Lower leg skin (tissue), 3 donors: ENCODE measurements around the gene MAX.

Experiments
- POLR2A ChIP-seq, 2 donors: fragments of 450-650 bp; IDR thresholded peaks; one replicate each; pipeline ENCODE4 v1.6.1; 2016 to 2017; ENCODE audit warnings: antibody characterized with exemption in 2 of 2, mild to moderate bottlenecking in 1 of 2, moderate library complexity in 1 of 2
- TF ChIP-seq, protein P1 (sequence below), 3 donors: fragments of 450-650 bp; IDR thresholded peaks; one replicate each; pipeline ENCODE4 v1.5.1; 2016; ENCODE audit warnings: antibody characterized with exemption in 3 of 3, mild to moderate bottlenecking in 3 of 3, moderate library complexity in 2 of 3

GRCh38 chr14:65045006-65045405 lies 57.3 kb downstream of the MAX start:
- no peak for TF ChIP-seq POLR2A (IDR thresholded peaks at IDR 0.05)
- TF ChIP-seq, protein P1, sequence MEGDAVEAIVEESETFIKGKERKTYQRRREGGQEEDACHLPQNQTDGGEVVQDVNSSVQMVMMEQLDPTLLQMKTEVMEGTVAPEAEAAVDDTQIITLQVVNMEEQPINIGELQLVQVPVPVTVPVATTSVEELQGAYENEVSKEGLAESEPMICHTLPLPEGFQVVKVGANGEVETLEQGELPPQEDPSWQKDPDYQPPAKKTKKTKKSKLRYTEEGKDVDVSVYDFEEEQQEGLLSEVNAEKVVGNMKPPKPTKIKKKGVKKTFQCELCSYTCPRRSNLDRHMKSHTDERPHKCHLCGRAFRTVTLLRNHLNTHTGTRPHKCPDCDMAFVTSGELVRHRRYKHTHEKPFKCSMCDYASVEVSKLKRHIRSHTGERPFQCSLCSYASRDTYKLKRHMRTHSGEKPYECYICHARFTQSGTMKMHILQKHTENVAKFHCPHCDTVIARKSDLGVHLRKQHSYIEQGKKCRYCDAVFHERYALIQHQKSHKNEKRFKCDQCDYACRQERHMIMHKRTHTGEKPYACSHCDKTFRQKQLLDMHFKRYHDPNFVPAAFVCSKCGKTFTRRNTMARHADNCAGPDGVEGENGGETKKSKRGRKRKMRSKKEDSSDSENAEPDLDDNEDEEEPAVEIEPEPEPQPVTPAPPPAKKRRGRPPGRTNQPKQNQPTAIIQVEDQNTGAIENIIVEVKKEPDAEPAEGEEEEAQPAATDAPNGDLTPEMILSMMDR (IDR thresholded peaks at IDR 0.05): no peak
